ENCODE measurements around the gene MSL1. TPM values are rescaled to one million over a fixed set of nuclear protein-coding genes. Genes with fewer than 3 reads are reported as not detected.
A peak's percentile ranks its signal among the peaks of the same experiment; 100 is the strongest.

The MSL1 gene, protein sequence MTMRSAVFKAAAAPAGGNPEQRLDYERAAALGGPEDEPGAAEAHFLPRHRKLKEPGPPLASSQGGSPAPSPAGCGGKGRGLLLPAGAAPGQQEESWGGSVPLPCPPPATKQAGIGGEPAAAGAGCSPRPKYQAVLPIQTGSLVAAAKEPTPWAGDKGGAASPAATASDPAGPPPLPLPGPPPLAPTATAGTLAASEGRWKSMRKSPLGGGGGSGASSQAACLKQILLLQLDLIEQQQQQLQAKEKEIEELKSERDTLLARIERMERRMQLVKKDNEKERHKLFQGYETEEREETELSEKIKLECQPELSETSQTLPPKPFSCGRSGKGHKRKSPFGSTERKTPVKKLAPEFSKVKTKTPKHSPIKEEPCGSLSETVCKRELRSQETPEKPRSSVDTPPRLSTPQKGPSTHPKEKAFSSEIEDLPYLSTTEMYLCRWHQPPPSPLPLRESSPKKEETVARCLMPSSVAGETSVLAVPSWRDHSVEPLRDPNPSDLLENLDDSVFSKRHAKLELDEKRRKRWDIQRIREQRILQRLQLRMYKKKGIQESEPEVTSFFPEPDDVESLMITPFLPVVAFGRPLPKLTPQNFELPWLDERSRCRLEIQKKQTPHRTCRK
- total RNA-seq (2014; rRNA removed; shearing (Covaris generic)): 46.5 and 52.5 TPM in 2 replicates

- peak; percentile 91 for DNase-seq (ENCODE audit: low read depth)
These were observed at the start of gene MSL1 for GRCh38 chr17:40121181-40122135. Gene MSL1, plus strand, starts transcription at chr17:40121971. Its CDS starts 642 bp downstream, at chr17:40122613.

DNA sequence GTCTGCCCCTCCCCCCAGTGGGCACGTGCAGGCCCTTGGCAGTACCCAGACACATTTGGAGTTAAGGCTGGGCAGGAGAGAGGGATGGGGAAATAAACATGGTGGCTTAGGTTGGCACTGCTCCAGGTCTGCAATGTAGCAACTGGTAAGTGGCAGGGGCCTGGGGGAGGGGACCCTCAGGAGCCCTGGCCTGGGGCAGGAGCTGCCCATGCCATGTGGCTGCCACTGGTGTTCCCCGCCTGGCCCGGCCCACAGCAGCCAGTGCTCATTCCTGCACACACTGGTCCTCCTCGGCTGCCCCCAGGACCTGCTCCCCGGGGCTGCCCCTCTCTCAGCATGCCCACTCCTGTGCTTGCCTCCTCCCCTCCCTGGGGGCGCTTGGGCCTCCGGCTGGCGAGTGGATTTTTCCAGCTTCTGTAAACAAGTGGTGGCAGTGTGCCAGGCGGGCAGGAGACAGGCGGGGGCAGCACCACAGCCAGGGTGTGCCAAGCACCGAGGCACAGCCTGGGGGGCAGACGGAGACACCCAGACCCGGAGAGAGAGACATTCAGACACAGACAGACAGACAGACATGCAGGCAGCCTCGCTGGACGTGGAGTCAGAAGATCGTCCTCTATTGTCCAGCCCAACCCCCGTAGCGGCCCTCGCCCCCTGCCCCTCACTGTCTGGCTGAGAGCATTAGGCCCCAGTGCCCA lies 49.6 kb upstream of the MSL1 start:
- DNase-seq (ENCODE audit: low read depth): peak; percentile 54

GRCh38 chr17:40072735-40073346 lies 48.9 kb upstream of the MSL1 start:
- DNase-seq (ENCODE audit: low read depth): no peak

DNA sequence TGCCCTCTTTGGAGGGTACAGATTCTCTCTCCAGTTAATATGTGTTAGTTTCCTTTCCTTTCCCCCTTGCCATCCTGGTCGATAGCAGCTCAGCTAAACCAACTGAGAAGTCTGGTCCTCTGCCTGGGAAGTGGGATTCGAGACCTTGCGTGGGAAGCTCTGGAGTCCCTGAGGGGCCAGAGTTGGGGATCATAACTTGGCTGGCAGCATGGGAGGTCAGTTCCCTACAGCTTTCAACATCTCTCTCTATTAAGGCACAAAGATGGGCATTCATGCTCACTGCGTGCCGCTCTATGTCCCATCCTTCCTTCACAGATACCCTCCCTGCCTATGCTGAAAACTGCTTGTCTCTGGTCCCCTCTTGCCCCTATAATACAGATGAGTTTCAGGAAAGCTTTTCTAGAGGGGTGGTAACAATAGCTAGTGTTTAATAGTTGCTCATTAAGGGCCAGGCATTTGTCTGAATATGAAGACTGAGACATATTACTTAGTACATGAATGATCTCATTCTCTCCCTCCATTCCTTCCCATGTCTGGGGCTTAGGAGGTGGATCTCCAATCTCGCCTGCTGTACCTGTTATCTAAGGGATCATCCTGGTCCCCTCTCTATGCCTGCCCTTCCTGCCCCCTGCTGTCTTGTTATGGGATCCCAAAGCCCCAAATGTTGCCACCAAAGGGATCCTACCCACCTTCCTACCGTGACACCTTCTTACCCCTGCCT lies 48.2 kb upstream of the MSL1 start:
- no peak for DNase-seq (ENCODE audit: low read depth)

DNA sequence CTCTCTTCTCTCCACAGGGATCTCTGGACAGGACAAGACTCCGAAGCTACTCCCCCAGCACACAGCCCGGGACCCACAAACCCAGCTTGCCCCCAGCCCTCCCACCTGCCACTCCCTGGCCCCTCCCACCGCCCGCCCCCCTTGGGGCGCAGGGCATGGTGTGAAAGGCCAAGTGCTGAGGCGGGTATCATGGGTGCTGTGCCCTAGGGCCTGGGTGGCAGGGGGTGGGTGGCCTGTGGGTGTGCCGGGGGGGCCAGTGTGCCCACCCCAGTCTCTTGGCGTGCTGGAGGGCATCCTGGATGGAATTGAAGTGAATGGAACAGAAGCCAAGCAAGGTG lies 47.6 kb upstream of the MSL1 start:
- DNase-seq (ENCODE audit: low read depth): no peak

DNA sequence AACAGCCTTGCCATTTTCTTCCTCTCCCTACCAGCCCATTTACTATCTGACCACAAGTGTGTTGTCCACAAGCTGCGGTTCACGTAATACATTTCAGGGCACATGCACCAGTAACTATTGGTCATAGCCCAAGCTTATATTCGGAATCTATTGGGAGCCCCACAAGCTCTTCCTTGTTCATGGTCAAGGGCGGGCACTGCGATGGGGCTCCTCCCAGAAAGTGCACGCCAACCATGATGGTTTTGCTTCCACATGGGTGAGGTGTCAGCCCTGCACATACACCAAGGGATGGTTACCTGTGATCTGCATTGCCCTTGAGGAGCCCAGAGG lies 46.9 kb upstream of the MSL1 start:
- DNase-seq (ENCODE audit: low read depth): peak; percentile 32

- peak; percentile 45 for DNase-seq (ENCODE audit: low read depth)
These were observed 46.4 kb upstream of the MSL1 start for GRCh38 chr17:40075201-40075941.

DNA sequence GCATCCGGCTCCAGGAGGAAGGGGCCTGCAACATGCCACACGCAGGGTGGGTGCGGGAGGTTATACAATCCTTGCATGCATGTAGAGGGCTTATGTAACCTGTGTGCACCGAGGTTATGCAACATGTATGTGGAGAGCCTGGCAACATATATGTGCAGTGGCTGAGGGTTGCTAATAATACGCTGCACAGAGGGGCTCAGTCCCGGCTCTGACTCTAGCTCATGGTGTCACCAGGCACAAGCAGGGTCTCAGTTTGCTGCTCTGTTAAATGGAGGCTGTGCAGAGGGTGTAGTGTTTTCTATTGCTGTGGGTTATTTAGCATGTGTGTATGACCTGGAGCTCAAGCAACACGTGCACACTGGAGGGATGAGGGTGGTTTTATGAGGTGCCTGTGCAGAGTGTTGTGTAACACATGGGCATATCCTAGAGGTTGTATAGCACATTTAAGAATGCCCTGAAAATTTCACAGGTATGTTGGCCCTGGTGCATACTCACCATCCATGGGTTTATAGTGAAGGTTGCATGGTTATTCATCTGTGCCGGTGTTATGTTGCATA lies 45.8 kb upstream of the MSL1 start:
- no peak for DNase-seq (ENCODE audit: low read depth)

GRCh38 chr17:40076591-40076990 lies 45.2 kb upstream of the MSL1 start:
- no peak for DNase-seq (ENCODE audit: low read depth)

- no peak for DNase-seq (ENCODE audit: low read depth)
These were observed 42.2 kb upstream of the MSL1 start for GRCh38 chr17:40079545-40079944.

- DNase-seq (ENCODE audit: low read depth): no peak
These were observed 37.3 kb upstream of the MSL1 start for GRCh38 chr17:40084477-40084876.

DNA sequence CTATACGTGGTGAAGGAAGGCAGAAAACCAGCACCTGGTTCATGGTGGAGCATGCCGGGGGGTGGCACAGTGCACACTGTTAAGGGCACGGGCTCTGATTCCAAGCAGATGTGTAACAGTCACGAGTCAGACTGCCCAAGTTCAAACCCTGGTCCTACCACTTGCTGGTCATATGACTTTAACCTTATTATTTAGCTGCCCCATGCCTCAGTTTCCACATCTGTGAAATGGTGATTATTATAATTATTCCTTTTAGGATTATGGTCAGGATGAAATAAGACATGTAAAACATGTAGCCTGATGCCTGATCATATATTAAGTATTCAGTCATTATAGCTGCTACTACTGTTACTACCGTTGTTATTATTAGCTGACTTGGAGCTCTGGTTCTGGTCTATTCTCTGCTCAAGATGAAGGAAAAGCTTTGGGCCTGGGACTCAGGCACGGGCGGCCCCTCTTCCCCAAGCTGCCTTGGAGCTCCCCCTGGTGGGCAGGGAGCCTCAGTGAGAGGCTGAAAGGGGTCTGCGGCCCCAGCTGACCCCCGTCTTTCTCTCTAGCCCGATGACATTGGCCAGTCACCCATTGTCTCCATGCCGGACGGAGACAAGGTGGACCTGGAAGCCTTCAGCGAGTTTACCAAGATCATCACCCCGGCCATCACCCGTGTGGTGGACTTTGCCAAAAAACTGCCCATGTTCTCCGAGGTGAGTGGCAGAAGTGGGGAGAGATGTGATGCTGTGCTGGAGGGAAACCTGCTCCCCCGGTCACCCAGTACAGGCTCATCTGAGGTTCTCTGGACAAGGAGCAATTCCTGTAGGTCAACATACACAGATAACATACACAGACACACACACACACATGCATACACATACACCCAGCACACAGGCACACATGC lies 35.4 kb upstream of the MSL1 start:
- DNase-seq (ENCODE audit: low read depth): peak; percentile 66

GRCh38 chr17:40087049-40087794 lies 34.5 kb upstream of the MSL1 start:
- DNase-seq (ENCODE audit: low read depth): no peak

GRCh38 chr17:40087903-40088718 lies 33.7 kb upstream of the MSL1 start:
- DNase-seq (ENCODE audit: low read depth): no peak

DNA sequence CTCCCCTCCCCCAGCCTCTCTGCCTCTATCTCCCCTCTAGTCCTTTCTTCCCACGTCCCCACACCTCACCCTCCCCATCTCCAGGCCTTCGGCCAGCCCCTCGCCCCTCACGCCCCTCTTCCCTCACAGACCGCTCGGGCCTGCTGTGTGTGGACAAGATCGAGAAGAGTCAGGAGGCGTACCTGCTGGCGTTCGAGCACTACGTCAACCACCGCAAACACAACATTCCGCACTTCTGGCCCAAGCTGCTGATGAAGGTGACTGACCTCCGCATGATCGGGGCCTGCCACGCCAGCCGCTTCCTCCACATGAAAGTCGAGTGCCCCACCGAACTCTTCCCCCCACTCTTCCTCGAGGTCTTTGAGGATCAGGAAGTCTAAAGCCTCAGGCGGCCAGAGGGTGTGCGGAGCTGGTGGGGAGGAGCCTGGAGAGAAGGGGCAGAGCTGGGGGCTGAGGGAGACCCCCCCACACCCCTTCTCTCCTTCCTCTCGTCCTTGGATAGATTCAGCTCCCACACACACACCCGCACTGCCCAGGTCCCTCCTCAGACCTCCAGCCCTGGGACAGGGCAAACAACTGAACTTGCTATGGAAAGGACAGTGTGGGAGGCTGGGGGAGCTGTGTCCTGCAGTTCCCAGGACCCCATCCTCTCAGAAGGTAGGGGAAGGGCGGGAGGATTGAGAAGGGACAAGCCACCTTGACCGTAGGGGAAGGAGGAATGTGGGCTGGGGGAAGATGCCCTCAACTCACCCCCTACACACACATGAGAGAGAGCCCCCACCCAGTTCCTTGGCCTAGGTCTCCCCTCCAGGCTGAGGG lies 32.5 kb upstream of the MSL1 start:
- no peak for DNase-seq (ENCODE audit: low read depth)
